H1 (cell line): ENCODE data around the gene RTEL1. TPM values are rescaled to one million over a fixed set of nuclear protein-coding genes. Genes with fewer than 3 reads are reported as not detected.

Experiments used
- CHD7 ChIP-seq: fragments of 300-600 bp; sonication (generic); IDR thresholded peaks from 2 replicates; pipeline ENCODE4 v1.7.1; 2012; ENCODE audit warnings: low read length, moderate library complexity, mild to moderate bottlenecking, inconsistent platforms; ENCODE audit not compliant: insufficient replicate concordance
- CREB1 ChIP-seq: IDR thresholded peaks from 2 replicates; pipeline ENCODE4 v1.6.1; 2012; ENCODE audit warnings: inconsistent platforms
- GTF2F1 ChIP-seq: IDR thresholded peaks from 2 replicates; pipeline ENCODE4 v1.6.1; 2012; ENCODE audit warnings: low read depth, low read length, improper control_type of control experiment, borderline replicate concordance
- SAP30 ChIP-seq: fragments of 300-600 bp; sonication (generic); IDR thresholded peaks from 2 replicates; pipeline ENCODE4 v1.7.1; 2012; ENCODE audit warnings: low read length, moderate library complexity, mild to moderate bottlenecking, inconsistent platforms; ENCODE audit not compliant: insufficient read depth, insufficient replicate concordance
- polyA plus RNA-seq, 7 experiments: library from polyadenylated mRNA; depleted of rRNA in 3 of 7; stranded (reverse) in 5 of 7; unstranded in 2 of 7; fragments of >200 nt in 5 of 7; fragments of 200-250 nt in 2 of 7; gene quantifications; 1 replicate in 5 of 7; 2 replicates in 1 of 7; 4 replicates in 1 of 7; pipeline versions ENCODE4 v1.2.1 to v1.2.3, GENCODE V29; 2011 to 2013; ENCODE audit warnings: missing spikeins in 2 of 7, mixed read lengths in 2 of 7
- total RNA-seq: library from RNA; stranded (reverse); fragmentation: NEBNext Ultra II Directional; extraction: Animal tissue kit (Norgen Biotek cat#: 25700); gene quantifications from 2 replicates; pipeline ENCODE4 v1.2.1, GENCODE V29; 2021
- TF ChIP-seq, protein P1 (sequence below): IDR thresholded peaks from 2 replicates; pipeline ENCODE4 v1.6.1; 2012; ENCODE audit warnings: inconsistent platforms

Gene RTEL1
- total and polyA plus RNA-seq, 2 of the 8 experiments (the other 6 are each of a cell fraction or from before 2014, with no cell fraction given) = 16.2 to 37.1 TPM

DNA sequence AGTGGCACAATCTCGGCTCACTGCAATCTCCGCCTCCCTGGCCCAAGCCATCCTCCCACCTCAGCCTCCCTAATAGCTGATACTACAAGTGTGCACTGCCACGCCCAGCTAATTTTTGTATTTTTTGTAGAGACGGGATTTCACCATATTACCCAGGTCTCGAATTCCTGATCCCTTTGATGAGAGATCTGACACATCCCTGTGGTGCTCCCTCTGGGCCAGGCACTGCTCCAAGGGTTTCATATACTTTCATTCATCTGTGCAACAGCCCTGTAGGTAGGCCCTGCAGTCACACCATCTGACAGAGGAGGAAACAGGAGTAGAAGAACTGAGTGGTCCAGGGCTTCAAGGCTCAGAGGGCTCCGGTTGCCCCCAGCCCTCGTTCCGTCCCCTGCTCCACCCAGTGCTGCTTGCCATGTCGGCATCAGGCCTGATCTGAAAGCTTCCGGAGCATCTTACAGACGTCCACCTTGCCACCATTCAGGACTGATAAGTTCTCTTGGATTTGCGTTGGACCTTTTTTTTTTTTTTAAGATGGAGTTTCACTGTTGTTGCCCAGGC is 53.1 kb downstream of the RTEL1 start (continued):
- no peak for TF ChIP-seq GTF2F1
- TF ChIP-seq, protein P1, sequence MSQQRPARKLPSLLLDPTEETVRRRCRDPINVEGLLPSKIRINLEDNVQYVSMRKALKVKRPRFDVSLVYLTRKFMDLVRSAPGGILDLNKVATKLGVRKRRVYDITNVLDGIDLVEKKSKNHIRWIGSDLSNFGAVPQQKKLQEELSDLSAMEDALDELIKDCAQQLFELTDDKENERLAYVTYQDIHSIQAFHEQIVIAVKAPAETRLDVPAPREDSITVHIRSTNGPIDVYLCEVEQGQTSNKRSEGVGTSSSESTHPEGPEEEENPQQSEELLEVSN = no peak
- TF ChIP-seq CREB1 = no peak
- TF ChIP-seq CHD7 = no peak
- TF ChIP-seq SAP30 = no peak
